SK-N-SH (cell line): Measurements from ENCODE around the gene NAP1L5. TPM values are rescaled to one million over a fixed set of nuclear protein-coding genes. Genes with fewer than 3 reads are reported as not detected.

Source experiments
- CTCF ChIA-PET: fragments of 300-600, 350-600 bp; formaldehyde crosslinking; extraction: SDS; loops from one replicate; lab custom pipeline; 2021; lab: Yijun Ruan, JAX
- POLR2A ChIA-PET: fragments of 350-600 bp; sonication (Branson Sonifier 250); formaldehyde crosslinking; extraction: SDS; loops from one replicate; lab custom pipeline; 2020; ENCODE audit warnings: antibody characterized with exemption, inconsistent platforms; lab: Yijun Ruan, JAX
- DNase-seq: peaks from one replicate; pipeline ENCODE4 v3.0.0; 2012
- H2AFZ ChIP-seq: fragments of 200-600 bp; sonication (generic); 2 replicates; pipeline ENCODE4 v1.8.1; 2016; ENCODE audit warnings: antibody characterized with exemption, mild to moderate bottlenecking, low read depth
- H3F3A ChIP-seq: fragments of 200-600 bp; sonication (generic); replicated peaks from 2 replicates; pipeline ENCODE3; 2016; ENCODE audit warnings: antibody characterized with exemption, mild to moderate bottlenecking; ENCODE audit not compliant: insufficient read depth
- H3K27ac ChIP-seq, 2 experiments: fragments of 200-500 bp in 1 of 2; fragments of 200-600 bp in 1 of 2; sonication (Bioruptor generic) in 1 of 2; sonication (generic), shearing (Covaris generic) in 1 of 2; 2 replicates each; pipeline versions ENCODE4 v1.5.1 to v1.6.1; 2014 to 2016; ENCODE audit warnings: low read depth in 2 of 2, inconsistent platforms in 1 of 2, low read length in 1 of 2, mild to moderate bottlenecking in 1 of 2, mixed read lengths in 1 of 2
- H3K27me3 ChIP-seq: fragments of 200-600 bp; sonication (generic), shearing (Covaris generic); 2 replicates; pipeline ENCODE4 v1.6.1; 2016; ENCODE audit warnings: mixed run types; ENCODE audit not compliant: insufficient read depth
- H3K36me3 ChIP-seq, 2 experiments: fragments of 200-500 bp in 1 of 2; fragments of 200-600 bp in 1 of 2; sonication (Bioruptor generic) in 1 of 2; sonication (generic) in 1 of 2; replicated peaks in 1 of 2; 2 replicates each; pipeline versions ENCODE3 to v1.5.1; 2014 to 2016; ENCODE audit warnings: low read length in 1 of 2, mild to moderate bottlenecking in 1 of 2; ENCODE audit not compliant: insufficient read depth in 2 of 2, control insufficient read depth in 1 of 2
- H3K4me1 ChIP-seq, 2 experiments: fragments of 200-500 bp in 1 of 2; fragments of 200-600 bp in 1 of 2; sonication (Bioruptor generic) in 1 of 2; sonication (generic), shearing (Covaris generic) in 1 of 2; 2 replicates each; pipeline versions ENCODE4 v1.5.1 to v1.6.1; 2014 to 2016; ENCODE audit warnings: low read depth in 1 of 2, low read length in 1 of 2, mixed run types in 1 of 2; ENCODE audit not compliant: insufficient read depth in 2 of 2, control insufficient read depth in 1 of 2
- H3K4me2 ChIP-seq: fragments of 200-600 bp; sonication (generic), shearing (Covaris generic); 2 replicates; pipeline ENCODE4 v1.6.1; 2017; ENCODE audit warnings: mixed run types
- H3K4me3 ChIP-seq, 2 experiments: fragments of 200-500 bp in 1 of 2; fragments of 200-600 bp in 1 of 2; sonication (Bioruptor generic) in 1 of 2; sonication (generic), shearing (Covaris generic) in 1 of 2; 2 replicates each; pipeline versions ENCODE4 v1.5.1 to v1.8.1; 2014 to 2016; ENCODE audit warnings: low read depth in 2 of 2, inconsistent platforms in 1 of 2, low read length in 1 of 2, mild to moderate bottlenecking in 1 of 2, mixed read lengths in 1 of 2, moderate library complexity in 1 of 2
- H3K79me2 ChIP-seq: fragments of 200-600 bp; sonication (generic); 2 replicates; pipeline ENCODE4 v1.8.1; 2017; ENCODE audit warnings: mild to moderate bottlenecking; ENCODE audit not compliant: insufficient read depth
- H3K9ac ChIP-seq: fragments of 200-600 bp; sonication (generic); 2 replicates; pipeline ENCODE4 v1.6.1; 2017; ENCODE audit warnings: mixed run types
- H3K9me2 ChIP-seq: fragments of 200-600 bp; sonication (generic); 2 replicates; pipeline ENCODE4 v1.6.1; 2017; ENCODE audit warnings: mixed run types
- H3K9me3 ChIP-seq: fragments of 200-600 bp; sonication (generic); 2 replicates; pipeline ENCODE4 v1.6.1; 2017; ENCODE audit warnings: mixed run types, mild to moderate bottlenecking, moderate library complexity
- H4K20me1 ChIP-seq: fragments of 200-600 bp; sonication (generic); 2 replicates; pipeline ENCODE4 v1.6.1; 2017; ENCODE audit warnings: mild to moderate bottlenecking, mixed run types; ENCODE audit not compliant: insufficient read depth
- CHD2 ChIP-seq: fragments of 150-350 bp; IDR thresholded peaks from 2 replicates; pipeline ENCODE4 v1.6.1; 2018; ENCODE audit warnings: low read length; ENCODE audit not compliant: partially characterized antibody
- CTCF ChIP-seq: fragments of 200-600 bp; sonication (generic); IDR thresholded peaks from 2 replicates; pipeline ENCODE4 v1.6.1; 2017; ENCODE audit warnings: antibody characterized with exemption, mild to moderate bottlenecking, moderate library complexity
- ELF1 ChIP-seq: IDR thresholded peaks from 2 replicates; pipeline ENCODE4 v1.4.0; 2012
- EZH2phosphoT487 ChIP-seq: fragments of 200-600 bp; sonication (generic); IDR thresholded peaks from 2 replicates; pipeline ENCODE4 v1.6.1; 2017; ENCODE audit warnings: low read depth, mixed run types, mild to moderate bottlenecking, antibody characterized with exemption, moderate library complexity, borderline replicate concordance
- FOXJ3 ChIP-seq: sonication (generic); formaldehyde crosslinking; IDR thresholded peaks from 2 replicates; pipeline ENCODE4 v1.5.1; 2020; ENCODE audit warnings: mild to moderate bottlenecking, missing genetic modification reagents
- IRF3 ChIP-seq: fragments of 150-350 bp; IDR thresholded peaks from 2 replicates; pipeline ENCODE4 v1.6.1; 2016; ENCODE audit warnings: mild to moderate bottlenecking, low read depth, low read length
- MEF2A ChIP-seq: IDR thresholded peaks from 2 replicates; pipeline ENCODE4 v1.4.0; 2012; ENCODE audit warnings: low read depth, borderline replicate concordance
- MXI1 ChIP-seq: IDR thresholded peaks from 2 replicates; pipeline ENCODE4 v1.6.1; 2012; ENCODE audit warnings: mild to moderate bottlenecking, low read depth, low read length, improper control_type of control experiment
- NFIC ChIP-seq: IDR thresholded peaks from 2 replicates; pipeline ENCODE4 v1.4.0; 2012; ENCODE audit warnings: borderline replicate concordance
- NRF1 ChIP-seq: IDR thresholded peaks from 2 replicates; pipeline ENCODE4 v1.6.1; 2012; ENCODE audit warnings: low read depth, mild to moderate bottlenecking, low read length
- PBX3 ChIP-seq: IDR thresholded peaks from 2 replicates; pipeline ENCODE4; 2012
- REST ChIP-seq: IDR thresholded peaks from 2 replicates; pipeline ENCODE4 v1.6.1; 2012; ENCODE audit warnings: mild to moderate bottlenecking, low read depth, low read length, moderate library complexity
- RXRA ChIP-seq: IDR thresholded peaks from 2 replicates; pipeline ENCODE4 v1.4.0; 2012; ENCODE audit warnings: low read depth, mild to moderate bottlenecking, borderline replicate concordance
- SIN3A ChIP-seq: IDR thresholded peaks from 2 replicates; pipeline ENCODE4 v1.6.1; 2012; ENCODE audit warnings: low read depth, mild to moderate bottlenecking, low read length, moderate library complexity, borderline replicate concordance
- SMC3 ChIP-seq: IDR thresholded peaks from 2 replicates; pipeline ENCODE4 v1.6.1; 2012; ENCODE audit warnings: low read depth, low read length, improper control_type of control experiment
- TCF12 ChIP-seq: IDR thresholded peaks from 2 replicates; pipeline ENCODE4 v1.4.0; 2012
- USF1 ChIP-seq: IDR thresholded peaks from 2 replicates; pipeline ENCODE4 v1.4.0; 2012; ENCODE audit warnings: low read depth, borderline replicate concordance
- USF2 ChIP-seq: fragments of 150-350 bp; IDR thresholded peaks from 2 replicates; pipeline ENCODE4 v1.6.1; 2017; ENCODE audit warnings: antibody characterized with exemption, low read length, low read depth, borderline replicate concordance
- WGBS: methylation state at CpG from one replicate; pipeline ENCODE4 v1.1.6; 2017; ENCODE audit warnings: low lambda C conversion rate; 5-methylcytosine and 5-hydroxymethylcytosine counted together
- polyA plus RNA-seq, 3 experiments: library from polyadenylated mRNA; depleted of rRNA; stranded (reverse); fragments of >200 nt; gene quantifications; 2 replicates each; pipeline ENCODE4 v1.2.3, GENCODE V29; 2012

Gene NAP1L5
- polyA plus RNA-seq, 1 of the 3 experiments (the other 2 are of a cell fraction), result 7.5 TPM

GRCh38 chr4:88722828-88723227 lies 25.2 kb upstream of the NAP1L5 start:
- TF ChIP-seq NRF1 (no peak), USF1 (no peak), RXRA (no peak), CTCF (no peak), TCF12 (no peak), EZH2phosphoT487 (no peak), USF2 (no peak), REST (no peak), FOXJ3 (CRISPR knock-in tag) (no peak), MXI1 (no peak), CHD2 (no peak), SMC3 (no peak), SIN3A (no peak), PBX3 (no peak), MEF2A (no peak), ELF1 (no peak), NFIC (no peak), IRF3 (no peak)
- CTCF ChIA-PET, result interaction anchor here (1.0 kb wide), 2 partner anchors 10 to 301 kb away, joined by 3 read pairs; no protein-coding TSS in a partner anchor
- Histone ChIP-seq H3F3A (no peaks in the 10 kb centered on the region), H3K36me3 (peaks cover 6 to 29% of the 10 kb centered on the region in 2 experiments), H3K27ac (no peak overlapping the region), H3K9me3 (no peaks in the 10 kb centered on the region), H3K9ac (no peak overlapping the region), H3K9me2 (no peaks in the 10 kb centered on the region), H3K4me3 (no peak overlapping the region), H3K4me1 (peaks cover 0 to 3% of the 10 kb centered on the region in 2 experiments; a peak in 1 of 4 replicates), H4K20me1 (no peaks in the 10 kb centered on the region), H3K27me3 (no peaks in the 10 kb centered on the region), H2AFZ (no peak overlapping the region), H3K4me2 (no peak overlapping the region), H3K79me2 (no peaks in the 10 kb centered on the region)
- no peak for DNase-seq
- 100% methylated on average over 2 of the region's 2 CpGs for WGBS
- POLR2A ChIA-PET, result no interaction called here
